Ishikawa (cell line): ENCODE data around the gene PIGS.

Source experiments
- CEBPB ChIP-seq: IDR thresholded peaks from 2 replicates; pipeline ENCODE4 v1.6.1; 2012
- CREB1 ChIP-seq: IDR thresholded peaks from 2 replicates; pipeline ENCODE4 v1.6.1; 2012; ENCODE audit warnings: low read depth
- EGR1 ChIP-seq: IDR thresholded peaks from 2 replicates; pipeline ENCODE4 v1.6.1; 2012
- EP300 ChIP-seq: IDR thresholded peaks from 2 replicates; pipeline ENCODE4 v1.6.1; 2012; ENCODE audit warnings: borderline replicate concordance
- FOXM1 ChIP-seq: IDR thresholded peaks from 2 replicates; pipeline ENCODE4 v1.6.1; 2012; ENCODE audit warnings: low read depth, borderline replicate concordance
- MAX ChIP-seq: IDR thresholded peaks from 2 replicates; pipeline ENCODE4 v1.6.1; 2012
- NFIC ChIP-seq: IDR thresholded peaks from 2 replicates; pipeline ENCODE4 v1.6.1; 2012
- RAD21 ChIP-seq: IDR thresholded peaks from 2 replicates; pipeline ENCODE4 v1.6.1; 2012; ENCODE audit warnings: low read depth
- TAF1 ChIP-seq: IDR thresholded peaks from 2 replicates; pipeline ENCODE4 v1.6.1; 2012; ENCODE audit warnings: low read depth, mild to moderate bottlenecking
- TCF12 ChIP-seq: IDR thresholded peaks from 2 replicates; pipeline ENCODE4 v1.6.1; 2012; ENCODE audit warnings: low read depth
- TEAD4 ChIP-seq: IDR thresholded peaks from 2 replicates; pipeline ENCODE4 v1.6.1; 2012
- YY1 ChIP-seq: IDR thresholded peaks from 2 replicates; pipeline ENCODE4 v1.6.1; 2012; ENCODE audit warnings: low read depth
- ZBTB7A ChIP-seq: IDR thresholded peaks from 2 replicates; pipeline ENCODE4 v1.6.1; 2012; ENCODE audit warnings: low read depth
- TF ChIP-seq, protein P1 (sequence below): IDR thresholded peaks from 2 replicates; pipeline ENCODE4 v1.6.1; 2012; ENCODE audit warnings: low read depth, mild to moderate bottlenecking
- TF ChIP-seq, protein P2 (sequence below): IDR thresholded peaks from 2 replicates; pipeline ENCODE4 v1.6.1; 2012

The PIGS gene

GRCh38 chr17:28576758-28577465 lies 5.6 kb upstream of the PIGS start, which contains the start of gene ALDOC:
TSS of gene ALDOC (minus strand) at chr17:28576895. CDS start at chr17:28575532, 1,363 bp downstream.
- TF ChIP-seq, protein P1, sequence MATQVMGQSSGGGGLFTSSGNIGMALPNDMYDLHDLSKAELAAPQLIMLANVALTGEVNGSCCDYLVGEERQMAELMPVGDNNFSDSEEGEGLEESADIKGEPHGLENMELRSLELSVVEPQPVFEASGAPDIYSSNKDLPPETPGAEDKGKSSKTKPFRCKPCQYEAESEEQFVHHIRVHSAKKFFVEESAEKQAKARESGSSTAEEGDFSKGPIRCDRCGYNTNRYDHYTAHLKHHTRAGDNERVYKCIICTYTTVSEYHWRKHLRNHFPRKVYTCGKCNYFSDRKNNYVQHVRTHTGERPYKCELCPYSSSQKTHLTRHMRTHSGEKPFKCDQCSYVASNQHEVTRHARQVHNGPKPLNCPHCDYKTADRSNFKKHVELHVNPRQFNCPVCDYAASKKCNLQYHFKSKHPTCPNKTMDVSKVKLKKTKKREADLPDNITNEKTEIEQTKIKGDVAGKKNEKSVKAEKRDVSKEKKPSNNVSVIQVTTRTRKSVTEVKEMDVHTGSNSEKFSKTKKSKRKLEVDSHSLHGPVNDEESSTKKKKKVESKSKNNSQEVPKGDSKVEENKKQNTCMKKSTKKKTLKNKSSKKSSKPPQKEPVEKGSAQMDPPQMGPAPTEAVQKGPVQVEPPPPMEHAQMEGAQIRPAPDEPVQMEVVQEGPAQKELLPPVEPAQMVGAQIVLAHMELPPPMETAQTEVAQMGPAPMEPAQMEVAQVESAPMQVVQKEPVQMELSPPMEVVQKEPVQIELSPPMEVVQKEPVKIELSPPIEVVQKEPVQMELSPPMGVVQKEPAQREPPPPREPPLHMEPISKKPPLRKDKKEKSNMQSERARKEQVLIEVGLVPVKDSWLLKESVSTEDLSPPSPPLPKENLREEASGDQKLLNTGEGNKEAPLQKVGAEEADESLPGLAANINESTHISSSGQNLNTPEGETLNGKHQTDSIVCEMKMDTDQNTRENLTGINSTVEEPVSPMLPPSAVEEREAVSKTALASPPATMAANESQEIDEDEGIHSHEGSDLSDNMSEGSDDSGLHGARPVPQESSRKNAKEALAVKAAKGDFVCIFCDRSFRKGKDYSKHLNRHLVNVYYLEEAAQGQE: no peak
- TF ChIP-seq RAD21: no peak
- TF ChIP-seq, protein P2, sequence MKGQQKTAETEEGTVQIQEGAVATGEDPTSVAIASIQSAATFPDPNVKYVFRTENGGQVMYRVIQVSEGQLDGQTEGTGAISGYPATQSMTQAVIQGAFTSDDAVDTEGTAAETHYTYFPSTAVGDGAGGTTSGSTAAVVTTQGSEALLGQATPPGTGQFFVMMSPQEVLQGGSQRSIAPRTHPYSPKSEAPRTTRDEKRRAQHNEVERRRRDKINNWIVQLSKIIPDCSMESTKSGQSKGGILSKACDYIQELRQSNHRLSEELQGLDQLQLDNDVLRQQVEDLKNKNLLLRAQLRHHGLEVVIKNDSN: peak; percentile 65
- TF ChIP-seq TAF1: 0 out of 2 replicates have a peak, but pooled peaks have one; percentile 13
- TF ChIP-seq EP300: no peak
- no peak for TF ChIP-seq TEAD4
- TF ChIP-seq YY1: no peak
- TF ChIP-seq ZBTB7A: no peak
- no peak for TF ChIP-seq CEBPB
- no peak for TF ChIP-seq CREB1
- peak; percentile 84 for TF ChIP-seq MAX
- TF ChIP-seq EGR1: no peak
- no peak for TF ChIP-seq FOXM1
- TF ChIP-seq TCF12: no peak
- no peak for TF ChIP-seq NFIC

DNA sequence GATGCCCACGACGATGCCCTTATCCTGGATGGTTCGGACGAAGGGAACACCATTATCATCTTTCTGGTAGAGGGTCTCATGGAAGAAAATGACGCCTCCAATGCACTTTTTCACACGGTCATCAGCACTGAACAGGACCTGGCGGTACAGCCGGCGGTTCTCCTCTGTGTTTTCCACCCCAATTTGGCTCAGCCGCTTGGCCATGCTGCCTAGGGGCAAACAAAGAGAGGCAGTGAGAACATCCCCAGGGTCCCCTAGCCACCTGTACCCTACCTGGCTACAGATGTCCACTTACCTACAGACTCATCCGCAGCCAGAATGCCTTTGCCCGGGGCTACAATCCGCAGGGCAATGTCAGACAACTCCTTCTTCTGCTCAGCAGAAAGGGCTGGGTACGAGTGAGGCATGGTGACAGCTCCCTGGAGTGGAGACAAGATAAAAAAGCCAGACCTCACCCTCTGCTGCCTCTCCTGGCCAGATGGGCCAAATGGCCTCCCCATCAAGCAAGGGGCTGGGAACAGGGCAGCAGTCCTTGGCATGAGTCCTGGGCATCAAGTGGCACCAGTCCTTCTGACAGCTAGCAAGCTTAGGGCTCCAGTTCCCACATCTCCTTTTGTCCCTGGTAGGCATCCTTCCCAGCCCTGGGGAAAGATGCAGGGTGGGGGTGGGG lies 3.9 kb upstream of the PIGS start:
- TF ChIP-seq MAX (no peak), EGR1 (no peak), TCF12 (no peak), CEBPB (no peak), NFIC (no peak), TEAD4 (no peak), EP300 (no peak), RAD21 (no peak), CREB1 (no peak), YY1 (no peak), ZBTB7A (no peak), TAF1 (no peak), FOXM1 (no peak)
- TF ChIP-seq, protein P2: no peak
- TF ChIP-seq, protein P1: no peak

DNA sequence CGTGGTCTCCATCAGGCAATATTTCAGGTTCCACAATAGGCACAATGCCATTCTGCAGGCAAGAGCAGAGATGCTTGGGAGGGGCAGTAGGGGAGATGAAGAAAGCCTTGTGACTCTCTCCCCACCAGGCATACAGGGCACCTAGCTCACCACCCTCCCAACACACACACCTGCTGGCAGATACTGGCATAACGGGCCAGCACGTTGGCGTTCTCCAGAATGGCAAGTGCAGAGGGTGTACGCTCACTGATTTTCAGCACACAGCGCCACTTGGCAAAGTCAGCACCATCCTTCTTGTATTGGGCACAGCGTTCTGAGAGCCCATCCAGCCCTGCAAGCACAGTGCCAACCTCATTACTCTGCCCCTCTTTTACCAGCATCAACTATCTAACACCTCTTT lies 3.2 kb upstream of the PIGS start:
- TF ChIP-seq ZBTB7A (no peak), NFIC (no peak), RAD21 (no peak), EGR1 (no peak), FOXM1 (no peak), TCF12 (no peak), YY1 (no peak), CREB1 (no peak), EP300 (no peak), MAX (no peak), TAF1 (no peak), CEBPB (no peak), TEAD4 (no peak)
- TF ChIP-seq, protein P1: no peak
- TF ChIP-seq, protein P2: no peak
